ENCODE results near the gene CYGB. TPM values are rescaled to one million over a fixed set of nuclear protein-coding genes. Genes with fewer than 3 reads are reported as not detected.

CYGB gene
- total RNA-seq, 1 donor from 2014 or later = 34.3 TPM

DNA sequence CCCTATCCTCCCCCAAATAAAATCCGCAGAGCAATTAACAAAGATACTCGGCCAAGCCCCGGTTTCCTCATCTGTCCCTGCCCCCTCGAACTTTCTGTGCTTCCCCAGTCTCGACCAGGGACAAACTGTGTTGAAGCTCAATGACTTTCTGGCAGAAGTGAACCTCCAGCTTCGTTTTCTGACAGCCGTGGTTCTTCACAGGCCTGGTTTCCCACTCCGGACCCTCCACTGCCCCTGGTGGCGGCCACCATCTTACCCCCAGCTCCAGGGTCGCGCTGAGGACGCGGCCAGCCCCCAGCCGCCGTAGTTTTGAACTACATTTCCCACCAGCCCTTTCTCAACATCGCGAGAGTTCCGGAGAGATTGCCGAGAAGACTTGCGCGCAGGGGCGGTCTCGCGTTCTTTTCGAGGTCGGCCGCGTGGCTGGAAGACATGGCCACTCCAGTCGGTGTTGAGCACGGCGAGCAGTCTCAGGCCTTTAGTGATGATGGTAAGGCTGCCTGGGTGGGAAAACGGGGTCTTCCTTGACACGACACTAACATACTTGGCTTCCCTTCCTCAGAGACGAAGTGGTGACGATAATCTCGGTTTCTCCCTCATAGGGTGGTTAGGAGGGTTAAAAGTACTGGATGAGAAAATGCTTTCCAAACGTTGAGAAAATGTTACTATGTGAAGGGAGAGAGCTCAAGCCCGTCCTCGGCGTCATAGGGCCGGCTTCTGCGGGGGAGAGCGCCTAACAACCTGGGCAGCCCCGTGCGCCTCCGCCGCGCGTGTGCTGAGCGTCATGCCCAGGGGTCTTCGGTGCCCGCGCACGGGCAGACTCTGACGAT is 20.1 kb upstream of the CYGB start:
- TF ChIP-seq CTCF (IDR thresholded peaks at IDR 0.05) = peak; percentile 59
- no peaks in the 10 kb centered on the region for H3K27me3 ChIP-seq
- H3K36me3 ChIP-seq = peaks cover 11% of the 10 kb centered on the region
- peak overlapping the region; percentile 99 for H3K4me3 ChIP-seq
- H3K9me3 ChIP-seq = no peaks in the 10 kb centered on the region
- intact Hi-C loops (cut with DNase I) = no loop called here
- peak overlapping the region; percentile 93 for H3K27ac ChIP-seq
- H3K4me1 ChIP-seq = peaks cover 49% of the 10 kb centered on the region
- ATAC-seq (peak; percentile 95), DNase-seq (peak; percentile 96)

- Histone ChIP-seq H3K9me3 (no peaks in the 10 kb centered on the region), H3K36me3 (peaks cover 9% of the 10 kb centered on the region), H3K4me3 (peak overlapping the region; percentile 99), H3K4me1 (peaks cover 44% of the 10 kb centered on the region), H3K27ac (peak overlapping the region; percentile 93), H3K27me3 (no peaks in the 10 kb centered on the region)
- intact Hi-C loops (cut with DNase I) = no loop called here
- no peak for TF ChIP-seq CTCF (IDR thresholded peaks at IDR 0.05)
- ATAC-seq (peak; percentile 56), DNase-seq (peak; percentile 83)
Measured at GRCh38 chr17:76556765-76557367, 19.4 kb upstream of the CYGB start.

- no peak for TF ChIP-seq CTCF (IDR thresholded peaks at IDR 0.05)
- Histone ChIP-seq H3K36me3 (no peaks in the 10 kb centered on the region), H3K27ac (peak overlapping the region; percentile 6), H3K4me1 (peaks cover 34% of the 10 kb centered on the region), H3K27me3 (no peaks in the 10 kb centered on the region), H3K9me3 (no peaks in the 10 kb centered on the region), H3K4me3 (no peak overlapping the region)
- DNase-seq = no peak
- no peak for ATAC-seq
- intact Hi-C loops (cut with DNase I) = no loop called here
Measured at GRCh38 chr17:76554131-76554530, 16.6 kb upstream of the CYGB start.

- Histone ChIP-seq H3K4me3 (no peak overlapping the region), H3K9me3 (no peaks in the 10 kb centered on the region), H3K27me3 (no peaks in the 10 kb centered on the region), H3K36me3 (no peaks in the 10 kb centered on the region), H3K4me1 (peaks cover 26% of the 10 kb centered on the region), H3K27ac (no peak overlapping the region)
- ATAC-seq (no peak), DNase-seq (no peak)
- no peak for TF ChIP-seq CTCF (IDR thresholded peaks at IDR 0.05)
- intact Hi-C loops (cut with DNase I) = no loop called here
Measured at GRCh38 chr17:76553178-76553908, 15.8 kb upstream of the CYGB start.

- Histone ChIP-seq H3K36me3 (no peaks in the 10 kb centered on the region), H3K9me3 (no peaks in the 10 kb centered on the region), H3K27ac (peak overlapping the region; percentile 83), H3K4me3 (no peak overlapping the region), H3K27me3 (no peaks in the 10 kb centered on the region), H3K4me1 (peaks cover 28% of the 10 kb centered on the region)
- intact Hi-C loops (cut with DNase I) = no loop called here
- no peak for TF ChIP-seq CTCF (IDR thresholded peaks at IDR 0.05)
- ATAC-seq (no peak), DNase-seq (no peak)
Measured at GRCh38 chr17:76551685-76552084, 14.2 kb upstream of the CYGB start.

All from upper lobe of right lung (tissue), 1 donor.